Subcutaneous abdominal adipose tissue (tissue), 5 donors: ENCODE measurements around the gene MAGEA6.
"Not testable (repeated sequence)": the region's sequence is repeated elsewhere in the genome, so short reads cannot be mapped to it uniquely, and the experiment has no call there.

Experiments
- H3K27ac ChIP-seq: one replicate; pipeline ENCODE4 v1.7.0; 2013; ENCODE audit warnings: low read depth, mild to moderate bottlenecking, inconsistent platforms, low read length, moderate library complexity
- H3K27me3 ChIP-seq, 5 donors: one replicate each; pipeline ENCODE4 v1.7.0; 2013; ENCODE audit warnings: low read length in 5 of 5, inconsistent platforms in 1 of 5; ENCODE audit not compliant: control insufficient read depth in 5 of 5, insufficient read depth in 4 of 5
- H3K36me3 ChIP-seq, 5 donors: one replicate each; pipeline ENCODE4 v1.7.0; 2013; ENCODE audit warnings: low read length in 5 of 5; ENCODE audit not compliant: control insufficient read depth in 5 of 5, insufficient read depth in 5 of 5
- H3K4me1 ChIP-seq, 5 donors: one replicate each; pipeline ENCODE4 v1.7.0; 2013; ENCODE audit warnings: low read length in 5 of 5, mild to moderate bottlenecking in 3 of 5, moderate library complexity in 1 of 5; ENCODE audit not compliant: control insufficient read depth in 5 of 5, insufficient read depth in 5 of 5
- H3K4me3 ChIP-seq, 5 donors: one replicate each; pipeline ENCODE4 v1.7.0; 2013; ENCODE audit warnings: low read length in 5 of 5, low read depth in 1 of 5
- H3K9ac ChIP-seq, 5 donors: one replicate each; pipeline ENCODE4 v1.7.0; 2013; ENCODE audit warnings: low read length in 5 of 5, mild to moderate bottlenecking in 4 of 5, moderate library complexity in 3 of 5
- H3K9me3 ChIP-seq, 5 donors: one replicate each; pipeline ENCODE4 v1.7.0; 2013; ENCODE audit warnings: low read length in 5 of 5; ENCODE audit not compliant: control insufficient read depth in 5 of 5
- donor health status: healthy.
- donor health status: healthy.
- donor health status: healthy.
- donor health status: healthy.
- donor health status: healthy.

MAGEA6 gene

GRCh38 chrX:152766562-152766961 lies 2.9 kb downstream of the MAGEA6 start:
- not testable (repeated sequence) for H3K27me3 ChIP-seq, H3K9me3 ChIP-seq, H3K4me3 ChIP-seq, H3K4me1 ChIP-seq, H3K9ac ChIP-seq, H3K27ac ChIP-seq, H3K36me3 ChIP-seq

GRCh38 chrX:152761582-152761981 lies 7.9 kb downstream of the MAGEA6 start:
- H3K36me3 ChIP-seq, H3K4me3 ChIP-seq, H3K27me3 ChIP-seq, H3K4me1 ChIP-seq, H3K9me3 ChIP-seq, H3K9ac ChIP-seq, H3K27ac ChIP-seq: not testable (repeated sequence)

GRCh38 chrX:152759544-152759943 lies 9.9 kb downstream of the MAGEA6 start:
- H3K9ac ChIP-seq, H3K36me3 ChIP-seq, H3K27me3 ChIP-seq, H3K4me3 ChIP-seq, H3K4me1 ChIP-seq, H3K9me3 ChIP-seq, H3K27ac ChIP-seq: not testable (repeated sequence)

- not testable (repeated sequence) for H3K4me3 ChIP-seq, H3K9ac ChIP-seq, H3K36me3 ChIP-seq, H3K9me3 ChIP-seq, H3K4me1 ChIP-seq, H3K27ac ChIP-seq, H3K27me3 ChIP-seq
Measured at GRCh38 chrX:152758918-152759317, 10.6 kb downstream of the MAGEA6 start, which contains the start of gene CSAG3. TSS of gene CSAG3 (plus strand) at chrX:152759218.

GRCh38 chrX:152754871-152755270 lies 14.6 kb downstream of the MAGEA6 start:
- H3K36me3 ChIP-seq, H3K9ac ChIP-seq, H3K4me1 ChIP-seq, H3K9me3 ChIP-seq, H3K27me3 ChIP-seq, H3K4me3 ChIP-seq, H3K27ac ChIP-seq: not testable (repeated sequence)

GRCh38 chrX:152753686-152754650 lies 15.5 kb downstream of the MAGEA6 start, which contains the start of gene MAGEA2:
TSS of gene MAGEA2 (minus strand) at chrX:152753842. CDS start at chrX:152751363, 2,479 bp downstream.
- H3K36me3 ChIP-seq, H3K9ac ChIP-seq, H3K4me3 ChIP-seq, H3K9me3 ChIP-seq, H3K27ac ChIP-seq, H3K27me3 ChIP-seq, H3K4me1 ChIP-seq: not testable (repeated sequence)

- Histone ChIP-seq H3K9me3 (no peaks in the 10 kb centered on the region), H3K27me3 (peaks cover 0 to 9% (median 0%) of the 10 kb centered on the region in 5 donors), H3K4me1 (no peaks in the 10 kb centered on the region), H3K36me3 (no peaks in the 10 kb centered on the region), H3K4me3 (no peak overlapping the region), H3K9ac (no peak overlapping the region), H3K27ac (no peak overlapping the region)
Measured at GRCh38 chrX:152738560-152738959, 30.9 kb downstream of the MAGEA6 start.

- not testable (repeated sequence) for H3K9me3 ChIP-seq, H3K27me3 ChIP-seq, H3K4me1 ChIP-seq, H3K27ac ChIP-seq, H3K9ac ChIP-seq, H3K4me3 ChIP-seq, H3K36me3 ChIP-seq
Measured at GRCh38 chrX:152736528-152736927, 33.0 kb downstream of the MAGEA6 start.

- H3K27me3 ChIP-seq = peaks cover 0 to 3% (median 0%) of the 10 kb centered on the region in 5 donors
- no peak overlapping the region for H3K27ac ChIP-seq
- H3K9me3 ChIP-seq = no peaks in the 10 kb centered on the region
- H3K36me3 ChIP-seq = no peaks in the 10 kb centered on the region
- no peak overlapping the region for H3K4me3 ChIP-seq
- H3K4me1 ChIP-seq = no peaks in the 10 kb centered on the region
- H3K9ac ChIP-seq = no peak overlapping the region
Measured at GRCh38 chrX:152735860-152736511, 33.5 kb downstream of the MAGEA6 start.

GRCh38 chrX:152735101-152735500 lies 34.4 kb downstream of the MAGEA6 start:
- H3K27me3 ChIP-seq = peaks cover 0 to 3% (median 0%) of the 10 kb centered on the region in 5 donors
- no peak overlapping the region for H3K9ac ChIP-seq
- no peaks in the 10 kb centered on the region for H3K36me3 ChIP-seq
- no peak overlapping the region for H3K4me3 ChIP-seq
- no peaks in the 10 kb centered on the region for H3K4me1 ChIP-seq
- H3K9me3 ChIP-seq = no peaks in the 10 kb centered on the region
- H3K27ac ChIP-seq = no peak overlapping the region
